GM13977 (cell line): ENCODE measurements around the gene HEXA.

ENCODE experiments used
- DNase-seq: peaks from one replicate; pipeline ENCODE4 v3.0.0; 2012; ENCODE audit warnings: low spot score
- CTCF ChIP-seq: IDR thresholded peaks from 2 replicates; pipeline ENCODE4 v1.5.1; 2012; ENCODE audit warnings: mild to moderate bottlenecking, control low read depth; ENCODE audit not compliant: insufficient read depth; ENCODE audit errors: extremely low read depth, missing control alignments
- in situ Hi-C: fragments of 300-500 bp; cut with MboI; formaldehyde crosslinking; loops from one replicate; pipeline ENCODE4 v1.12.0; 2022; ENCODE audit warnings: low sequenced_read_pairs, low pct_unique_long_range_greater_than_20kb, mixed read lengths, inconsistent platforms; ENCODE audit not compliant: unreplicated experiment

HEXA gene

GRCh38 chr15:72377331-72377730 lies 1.5 kb upstream of the HEXA start:
- no peak for TF ChIP-seq CTCF
- no peak for DNase-seq
- in situ Hi-C loops = no loop called here

- TF ChIP-seq CTCF = no peak
- in situ Hi-C loops = no loop called here
- DNase-seq = no peak
Measured at GRCh38 chr15:72375501-72375845, 341 bp downstream of the HEXA start.

GRCh38 chr15:72372361-72372760 lies 3.5 kb downstream of the HEXA start:
- no peak for DNase-seq
- no peak for TF ChIP-seq CTCF
- in situ Hi-C loops = no loop called here

- TF ChIP-seq CTCF = no peak
- DNase-seq = no peak
- in situ Hi-C loops = no loop called here
Measured at GRCh38 chr15:72369964-72370363, 5.8 kb downstream of the HEXA start.

GRCh38 chr15:72368899-72369298 lies 6.9 kb downstream of the HEXA start:
- in situ Hi-C loops = no loop called here
- DNase-seq = no peak
- no peak for TF ChIP-seq CTCF

GRCh38 chr15:72368325-72368724 lies 7.5 kb downstream of the HEXA start:
- TF ChIP-seq CTCF = no peak
- in situ Hi-C loops = no loop called here
- DNase-seq = no peak

- in situ Hi-C loops = no loop called here
- peak; percentile 57 for DNase-seq
- no peak for TF ChIP-seq CTCF
Measured at GRCh38 chr15:72365844-72366243, 10.0 kb downstream of the HEXA start.
